ENCODE data around the gene TBK1.

DNA sequence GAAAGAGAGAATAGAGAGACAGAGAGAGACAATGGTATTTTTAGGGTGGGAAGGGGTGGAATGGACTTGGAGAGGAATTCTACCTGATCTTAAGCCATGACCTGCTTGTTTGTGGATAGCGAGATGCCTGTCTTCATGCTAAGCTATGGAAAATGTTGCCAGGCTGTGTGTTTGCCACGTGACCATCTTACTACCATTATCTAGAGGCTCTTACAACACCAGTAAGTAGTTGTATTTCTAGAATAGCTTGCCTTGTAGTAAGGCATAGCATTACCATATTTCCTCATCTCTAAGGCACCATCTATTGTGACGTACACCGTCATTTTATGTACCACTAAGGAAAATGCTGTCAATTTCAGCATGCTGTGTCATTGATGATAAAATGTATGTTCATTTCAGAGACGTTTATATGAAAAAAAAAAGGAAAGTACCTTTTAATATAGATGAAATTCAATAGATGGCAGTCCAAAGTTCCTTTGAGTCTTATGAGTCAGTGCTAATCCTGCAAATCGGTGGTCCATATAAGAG is 82.8 kb downstream of the TBK1 start:
- TF ChIP-seq CTCF (IDR thresholded peaks at IDR 0.05 in 2 of 3, conservative IDR thresholded peaks at IDR 0.05 in 1 of 3; ENCODE audit: insufficient read depth in 2 of 3, low read depth in 1 of 3, low read length in 3 of 3) (no peak), NRF1 (conservative IDR thresholded peaks at IDR 0.05 in 1 of 2, IDR thresholded peaks at IDR 0.05 in 1 of 2) (no peak), RB1 (IDR thresholded peaks at IDR 0.05; ENCODE audit: low read depth) (no peak), CBX2 (IDR thresholded peaks at IDR 0.05; ENCODE audit: insufficient read depth, low read length, poor library complexity, severe bottlenecking) (no peak), SRF (CRISPR knock-in tag; IDR thresholded peaks at IDR 0.05) (no peak), CBX3 (IDR thresholded peaks at IDR 0.05; ENCODE audit: borderline replicate concordance in 1 of 2, low read length in 2 of 2) (no peak), ZNF217 (CRISPR knock-in tag; IDR thresholded peaks at IDR 0.05) (no peak), CEBPB (tag; IDR thresholded peaks at IDR 0.05) (no peak), GABPA (tag; conservative IDR thresholded peaks at IDR 0.05; ENCODE audit: low read depth) (no peak), EGR1 (conservative IDR thresholded peaks at IDR 0.05) (no peak), MAFF (IDR thresholded peaks at IDR 0.05; ENCODE audit: low read length) (no peak), EZH2 (IDR thresholded peaks at IDR 0.05; ENCODE audit: borderline replicate concordance, low read depth, low read length) (no peak)
- TF ChIP-seq, protein P1, sequence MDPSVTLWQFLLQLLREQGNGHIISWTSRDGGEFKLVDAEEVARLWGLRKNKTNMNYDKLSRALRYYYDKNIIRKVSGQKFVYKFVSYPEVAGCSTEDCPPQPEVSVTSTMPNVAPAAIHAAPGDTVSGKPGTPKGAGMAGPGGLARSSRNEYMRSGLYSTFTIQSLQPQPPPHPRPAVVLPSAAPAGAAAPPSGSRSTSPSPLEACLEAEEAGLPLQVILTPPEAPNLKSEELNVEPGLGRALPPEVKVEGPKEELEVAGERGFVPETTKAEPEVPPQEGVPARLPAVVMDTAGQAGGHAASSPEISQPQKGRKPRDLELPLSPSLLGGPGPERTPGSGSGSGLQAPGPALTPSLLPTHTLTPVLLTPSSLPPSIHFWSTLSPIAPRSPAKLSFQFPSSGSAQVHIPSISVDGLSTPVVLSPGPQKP (CRISPR knock-in tag; IDR thresholded peaks at IDR 0.05) = no peak
- TF ChIP-seq, protein P2, sequence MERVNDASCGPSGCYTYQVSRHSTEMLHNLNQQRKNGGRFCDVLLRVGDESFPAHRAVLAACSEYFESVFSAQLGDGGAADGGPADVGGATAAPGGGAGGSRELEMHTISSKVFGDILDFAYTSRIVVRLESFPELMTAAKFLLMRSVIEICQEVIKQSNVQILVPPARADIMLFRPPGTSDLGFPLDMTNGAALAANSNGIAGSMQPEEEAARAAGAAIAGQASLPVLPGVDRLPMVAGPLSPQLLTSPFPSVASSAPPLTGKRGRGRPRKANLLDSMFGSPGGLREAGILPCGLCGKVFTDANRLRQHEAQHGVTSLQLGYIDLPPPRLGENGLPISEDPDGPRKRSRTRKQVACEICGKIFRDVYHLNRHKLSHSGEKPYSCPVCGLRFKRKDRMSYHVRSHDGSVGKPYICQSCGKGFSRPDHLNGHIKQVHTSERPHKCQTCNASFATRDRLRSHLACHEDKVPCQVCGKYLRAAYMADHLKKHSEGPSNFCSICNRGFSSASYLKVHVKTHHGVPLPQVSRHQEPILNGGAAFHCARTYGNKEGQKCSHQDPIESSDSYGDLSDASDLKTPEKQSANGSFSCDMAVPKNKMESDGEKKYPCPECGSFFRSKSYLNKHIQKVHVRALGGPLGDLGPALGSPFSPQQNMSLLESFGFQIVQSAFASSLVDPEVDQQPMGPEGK (CRISPR knock-in tag; IDR thresholded peaks at IDR 0.05; ENCODE audit: borderline replicate concordance) = no peak
